Loucy (cell line): ENCODE measurements around the gene IQCH.

ENCODE experiments used
- H2AFZ ChIP-seq: fragments of 200-600 bp; sonication (generic); 2 replicates; pipeline ENCODE4 v1.6.0; 2016; ENCODE audit warnings: antibody characterized with exemption, mild to moderate bottlenecking, low read length, moderate library complexity
- H3F3A ChIP-seq: fragments of 200-600 bp; 2 replicates; pipeline ENCODE4 v1.6.0; 2016; ENCODE audit warnings: antibody characterized with exemption, low read depth, mild to moderate bottlenecking
- H3K27me3 ChIP-seq: fragments of 200-600 bp; sonication (generic); 2 replicates; pipeline ENCODE4 v1.6.1; 2014; ENCODE audit warnings: low read length, mild to moderate bottlenecking; ENCODE audit not compliant: insufficient read depth, poor library complexity, severe bottlenecking
- H3K36me3 ChIP-seq: fragments of 200-600 bp; sonication (generic); 2 replicates; pipeline ENCODE4 v1.6.1; 2016; ENCODE audit warnings: low read length; ENCODE audit not compliant: insufficient read depth
- H3K4me1 ChIP-seq: fragments of 200-600 bp; sonication (generic); 2 replicates; pipeline ENCODE4 v1.5.1; 2014; ENCODE audit warnings: low read length, mild to moderate bottlenecking; ENCODE audit not compliant: insufficient read depth, poor library complexity, severe bottlenecking
- H3K4me2 ChIP-seq: fragments of 200-600 bp; sonication (generic); 2 replicates; pipeline ENCODE4 v1.6.0; 2014; ENCODE audit warnings: antibody characterized with exemption, low read length, low read depth, mild to moderate bottlenecking; ENCODE audit not compliant: poor library complexity, severe bottlenecking
- H3K4me3 ChIP-seq: fragments of 200-600 bp; sonication (generic); 2 replicates; pipeline ENCODE4 v1.5.1; 2014; ENCODE audit warnings: low read length, mild to moderate bottlenecking, mixed read lengths; ENCODE audit not compliant: poor library complexity, severe bottlenecking
- H3K79me2 ChIP-seq: fragments of 200-600 bp; sonication (generic); 2 replicates; pipeline ENCODE4 v1.6.1; 2014; ENCODE audit warnings: low read length; ENCODE audit not compliant: insufficient read depth
- H3K9ac ChIP-seq: fragments of 200-600 bp; sonication (generic); 2 replicates; pipeline ENCODE4 v1.6.0; 2014; ENCODE audit warnings: mild to moderate bottlenecking, low read depth, low read length, moderate library complexity; ENCODE audit not compliant: poor library complexity, severe bottlenecking
- H3K9me2 ChIP-seq: fragments of 200-600 bp; sonication (generic); replicated peaks from 2 replicates; pipeline ENCODE4 v1.6.1; 2016; ENCODE audit warnings: low read depth, low read length, mixed read lengths
- H3K9me3 ChIP-seq: fragments of 200-600 bp; sonication (generic); 2 replicates; pipeline ENCODE4 v1.6.1; 2014; ENCODE audit warnings: mild to moderate bottlenecking, antibody characterized with exemption, low read length, low read depth; ENCODE audit not compliant: insufficient read depth
- H4K20me1 ChIP-seq: fragments of 200-600 bp; sonication (generic); 2 replicates; pipeline ENCODE4 v1.6.0; 2014; ENCODE audit warnings: antibody characterized with exemption, low read length, mild to moderate bottlenecking; ENCODE audit not compliant: insufficient read depth, poor library complexity, severe bottlenecking
- CTCF ChIP-seq: fragments of 200-600 bp; sonication (generic); conservative IDR thresholded peaks from 2 replicates; pipeline ENCODE4 v1.5.1; 2014; ENCODE audit warnings: mild to moderate bottlenecking, antibody characterized with exemption, low read length
- EZH2phosphoT487 ChIP-seq: fragments of 200-600 bp; IDR thresholded peaks from 2 replicates; pipeline ENCODE4 v1.6.1; 2018; ENCODE audit warnings: antibody characterized with exemption, mild to moderate bottlenecking, moderate library complexity, borderline replicate concordance

The IQCH gene

GRCh38 chr15:67290319-67290718, 35.7 kb downstream of the IQCH start:
- H3K36me3 ChIP-seq, result no peaks in the 10 kb centered on the region
- no peak overlapping the region for H2AFZ ChIP-seq
- H3K9me2 ChIP-seq, result no peaks in the 10 kb centered on the region
- H3K27me3 ChIP-seq, result no peaks in the 10 kb centered on the region
- H4K20me1 ChIP-seq, result no peaks in the 10 kb centered on the region
- no peak for TF ChIP-seq EZH2phosphoT487
- TF ChIP-seq CTCF, result no peak
- no peaks in the 10 kb centered on the region; the same call in 1 of the 2 replicates for H3K9me3 ChIP-seq
- H3K4me3 ChIP-seq, result no peak overlapping the region
- H3F3A ChIP-seq, result no peaks in the 10 kb centered on the region
- no peak overlapping the region for H3K9ac ChIP-seq
- no peak overlapping the region for H3K4me2 ChIP-seq
- H3K4me1 ChIP-seq, result no peaks in the 10 kb centered on the region
- no peaks in the 10 kb centered on the region for H3K79me2 ChIP-seq

- H3K9me2 ChIP-seq, result no peaks in the 10 kb centered on the region
- no peak overlapping the region for H2AFZ ChIP-seq
- H3K79me2 ChIP-seq, result no peaks in the 10 kb centered on the region
- H3K9ac ChIP-seq, result no peak overlapping the region
- H3F3A ChIP-seq, result no peaks in the 10 kb centered on the region
- no peaks in the 10 kb centered on the region for H3K9me3 ChIP-seq
- no peaks in the 10 kb centered on the region for H4K20me1 ChIP-seq
- no peak overlapping the region for H3K4me2 ChIP-seq
- no peak for TF ChIP-seq EZH2phosphoT487
- no peak for TF ChIP-seq CTCF
- H3K4me3 ChIP-seq, result no peak overlapping the region
- no peaks in the 10 kb centered on the region for H3K4me1 ChIP-seq
- no peaks in the 10 kb centered on the region for H3K27me3 ChIP-seq
- H3K36me3 ChIP-seq, result no peaks in the 10 kb centered on the region
These were observed 41.6 kb downstream of the IQCH start for GRCh38 chr15:67296188-67296587.

- Histone ChIP-seq H3K9ac (no peak overlapping the region), H3K4me2 (no peak overlapping the region), H3K4me1 (peaks cover under 1% of the 10 kb centered on the region), H4K20me1 (no peaks in the 10 kb centered on the region), H3K36me3 (no peaks in the 10 kb centered on the region), H3K4me3 (no peak overlapping the region), H3F3A (no peaks in the 10 kb centered on the region), H3K27me3 (no peaks in the 10 kb centered on the region), H3K79me2 (no peaks in the 10 kb centered on the region), H3K9me2 (no peaks in the 10 kb centered on the region), H3K9me3 (no peaks in the 10 kb centered on the region), H2AFZ (no peak overlapping the region)
- TF ChIP-seq CTCF, result no peak
- TF ChIP-seq EZH2phosphoT487, result no peak
These were observed 42.1 kb downstream of the IQCH start for GRCh38 chr15:67296684-67297083.
